ENCODE results near the gene SLC9A9.

Gene SLC9A9

DNA sequence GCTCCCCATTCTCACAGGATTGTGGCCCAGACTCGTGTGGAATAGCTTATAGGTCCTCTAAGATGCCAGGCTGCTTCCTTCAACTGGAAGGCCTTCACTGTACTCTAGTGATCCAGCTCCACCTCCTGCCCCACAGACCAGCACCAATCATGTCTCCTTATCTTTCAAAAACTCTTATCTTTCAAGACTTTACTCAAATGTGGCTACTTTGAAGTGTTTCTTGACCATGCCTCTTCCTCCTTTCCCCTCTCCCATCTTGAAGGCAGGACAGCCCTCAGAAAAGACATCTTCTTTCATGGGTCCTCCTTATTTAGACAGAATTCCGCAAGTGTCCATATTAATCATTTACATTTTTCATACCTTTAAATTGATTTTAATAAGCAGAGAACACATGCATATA is 586.4 kb downstream of the SLC9A9 start:
- DNase-seq (ENCODE audit: low read depth), result no peak
- H3K4me3 ChIP-seq (ENCODE audit: low read depth, low read length), result no peak overlapping the region
- TF ChIP-seq, protein P1, sequence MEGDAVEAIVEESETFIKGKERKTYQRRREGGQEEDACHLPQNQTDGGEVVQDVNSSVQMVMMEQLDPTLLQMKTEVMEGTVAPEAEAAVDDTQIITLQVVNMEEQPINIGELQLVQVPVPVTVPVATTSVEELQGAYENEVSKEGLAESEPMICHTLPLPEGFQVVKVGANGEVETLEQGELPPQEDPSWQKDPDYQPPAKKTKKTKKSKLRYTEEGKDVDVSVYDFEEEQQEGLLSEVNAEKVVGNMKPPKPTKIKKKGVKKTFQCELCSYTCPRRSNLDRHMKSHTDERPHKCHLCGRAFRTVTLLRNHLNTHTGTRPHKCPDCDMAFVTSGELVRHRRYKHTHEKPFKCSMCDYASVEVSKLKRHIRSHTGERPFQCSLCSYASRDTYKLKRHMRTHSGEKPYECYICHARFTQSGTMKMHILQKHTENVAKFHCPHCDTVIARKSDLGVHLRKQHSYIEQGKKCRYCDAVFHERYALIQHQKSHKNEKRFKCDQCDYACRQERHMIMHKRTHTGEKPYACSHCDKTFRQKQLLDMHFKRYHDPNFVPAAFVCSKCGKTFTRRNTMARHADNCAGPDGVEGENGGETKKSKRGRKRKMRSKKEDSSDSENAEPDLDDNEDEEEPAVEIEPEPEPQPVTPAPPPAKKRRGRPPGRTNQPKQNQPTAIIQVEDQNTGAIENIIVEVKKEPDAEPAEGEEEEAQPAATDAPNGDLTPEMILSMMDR (conservative IDR thresholded peaks at IDR 0.05; ENCODE audit: low read depth, low read length), result no peak

DNA sequence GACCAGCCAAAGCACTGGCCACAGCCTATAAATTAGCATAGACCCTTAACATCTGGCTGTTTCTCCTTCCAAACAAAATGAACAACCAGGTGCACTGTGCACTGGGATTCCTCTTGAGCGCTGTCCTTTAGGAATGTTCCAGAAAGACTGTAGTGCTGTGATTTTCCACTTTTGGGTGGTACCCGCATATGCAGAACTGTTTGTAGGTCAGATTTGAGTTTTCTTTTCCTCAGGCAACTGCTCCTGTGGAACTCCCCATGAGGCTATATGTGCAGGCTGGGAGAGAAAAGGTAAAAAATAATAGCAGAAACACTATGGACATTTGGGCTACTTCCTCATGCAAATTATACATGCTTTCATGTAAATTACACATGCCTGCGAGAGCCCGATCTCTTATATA is 589.6 kb downstream of the SLC9A9 start:
- TF ChIP-seq, protein P1 (conservative IDR thresholded peaks at IDR 0.05; ENCODE audit: low read depth, low read length), result no peak
- DNase-seq (ENCODE audit: low read depth), result no peak

DNA sequence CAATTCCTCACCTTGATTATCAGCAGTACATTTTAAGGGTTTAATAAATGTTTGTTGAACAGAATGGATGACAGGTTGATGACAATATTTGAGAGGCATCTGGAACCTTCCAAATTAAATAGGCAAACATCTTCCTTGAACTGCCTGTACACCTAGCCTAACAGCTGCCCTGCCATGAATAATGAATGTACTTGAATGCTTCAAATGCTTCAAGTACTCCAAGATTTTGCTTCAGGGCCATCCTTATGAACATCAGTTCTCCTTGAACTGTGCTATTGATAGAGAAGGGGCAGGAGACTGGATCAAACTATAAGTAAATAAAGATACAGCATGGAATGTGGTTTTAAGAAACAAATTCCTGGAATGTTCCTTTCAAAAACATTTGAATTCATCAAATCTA is 591.9 kb downstream of the SLC9A9 start:
- DNase-seq (ENCODE audit: low read depth), result no peak
- TF ChIP-seq, protein P1 (conservative IDR thresholded peaks at IDR 0.05; ENCODE audit: low read depth, low read length), result no peak
- no peak overlapping the region for H3K4me3 ChIP-seq (ENCODE audit: low read depth, low read length)

More for the DNA sequence above, 589.6 kb downstream of the SLC9A9 start:
- no peak overlapping the region for H3K4me3 ChIP-seq (ENCODE audit: low read depth, low read length)

DNA sequence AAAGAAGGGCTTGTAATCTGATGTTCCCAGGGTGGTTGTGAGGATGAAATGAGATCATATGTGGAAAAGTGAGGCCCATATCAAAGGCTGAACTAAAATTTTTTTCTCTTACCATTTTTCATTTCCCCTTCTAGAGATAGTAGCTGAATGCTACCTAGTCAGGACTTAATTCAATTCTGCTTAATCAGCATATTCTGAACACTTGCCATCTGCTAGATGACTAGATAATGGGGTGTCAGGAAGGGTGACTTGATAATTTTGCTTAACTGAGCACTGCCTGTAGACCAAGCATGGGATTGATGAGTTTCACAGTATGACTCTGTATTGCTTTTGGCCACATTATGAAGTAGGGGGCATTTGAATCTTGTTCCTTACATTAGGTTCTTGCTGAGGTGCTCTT is 592.5 kb downstream of the SLC9A9 start:
- TF ChIP-seq, protein P1 (conservative IDR thresholded peaks at IDR 0.05; ENCODE audit: low read depth, low read length), result no peak
- no peak for DNase-seq (ENCODE audit: low read depth)
- H3K4me3 ChIP-seq (ENCODE audit: low read depth, low read length), result no peak overlapping the region

DNA sequence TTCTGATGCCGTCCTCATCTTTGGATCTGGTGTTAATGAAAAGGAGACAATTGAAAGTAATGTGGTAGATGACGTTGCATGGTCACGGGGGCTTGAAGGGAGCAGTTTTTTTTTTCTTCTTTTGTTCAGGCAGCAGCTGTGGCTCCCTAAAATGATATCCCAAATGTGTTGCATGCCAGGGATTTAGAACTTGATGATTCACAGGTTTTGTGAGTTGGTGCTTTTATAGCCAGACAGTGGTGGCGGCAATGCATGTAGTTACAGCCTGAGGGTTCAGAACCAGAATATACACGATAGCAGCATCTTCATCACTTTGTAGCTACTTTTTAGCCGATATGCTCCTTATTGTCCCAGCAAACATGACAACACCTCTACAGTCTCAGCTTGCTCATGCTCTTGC is 595.3 kb downstream of the SLC9A9 start:
- no peak for DNase-seq (ENCODE audit: low read depth)
- H3K4me3 ChIP-seq (ENCODE audit: low read depth, low read length), result no peak overlapping the region
- TF ChIP-seq, protein P1 (conservative IDR thresholded peaks at IDR 0.05; ENCODE audit: low read depth, low read length), result no peak

GRCh38 chr3:143249014-143249413 is 599.3 kb downstream of the SLC9A9 start:
- H3K4me3 ChIP-seq (ENCODE audit: low read depth, low read length), result no peak overlapping the region
- TF ChIP-seq, protein P1 (conservative IDR thresholded peaks at IDR 0.05; ENCODE audit: low read depth, low read length), result no peak
- no peak for DNase-seq (ENCODE audit: low read depth)

DNA sequence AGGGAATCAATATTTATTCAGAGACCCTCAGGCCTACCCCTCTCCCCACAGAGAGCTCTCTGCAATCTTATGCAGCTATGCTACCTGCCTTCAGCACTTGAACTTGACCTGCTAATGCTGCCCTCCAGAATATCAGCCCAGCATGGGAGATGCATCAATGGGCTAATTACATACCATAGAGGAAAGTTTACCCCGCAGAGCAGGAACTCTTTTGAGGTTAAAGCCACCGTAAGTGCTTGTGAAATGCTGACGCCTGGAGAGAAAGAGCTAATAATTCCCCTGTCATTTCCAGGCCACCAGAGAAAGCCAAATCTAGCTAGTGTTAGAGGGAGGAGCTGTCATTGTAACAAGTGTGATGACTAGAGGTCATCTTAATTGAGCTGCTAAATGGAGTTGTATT is 601.2 kb downstream of the SLC9A9 start:
- H3K4me3 ChIP-seq (ENCODE audit: low read depth, low read length), result no peak overlapping the region
- DNase-seq (ENCODE audit: low read depth), result no peak
- TF ChIP-seq, protein P1 (conservative IDR thresholded peaks at IDR 0.05; ENCODE audit: low read depth, low read length), result no peak
